Putamen (tissue), 1 donor: Measurements from ENCODE around the gene RNU7-1.
A peak's percentile ranks its signal among the peaks of the same experiment; 100 is the strongest.

Source experiments
- DNase-seq: peaks from one replicate; pipeline ENCODE4 v3.0.0-alpha.2; 2016; ENCODE audit warnings: low spot score

The RNU7-1 gene

GRCh38 chr12:6965026-6965661 lies 21.5 kb downstream of the RNU7-1 start:
- peak; percentile 79 for DNase-seq

- no peak for DNase-seq
Measured at GRCh38 chr12:6965714-6966113, 22.1 kb downstream of the RNU7-1 start.

GRCh38 chr12:6966351-6966750 lies 22.7 kb downstream of the RNU7-1 start:
- DNase-seq = no peak

GRCh38 chr12:6967651-6968100 lies 24.1 kb downstream of the RNU7-1 start:
- no peak for DNase-seq

- DNase-seq = no peak
Measured at GRCh38 chr12:6968426-6968825, 24.8 kb downstream of the RNU7-1 start.

- no peak for DNase-seq
Measured at GRCh38 chr12:6970096-6970527, 26.5 kb downstream of the RNU7-1 start.

GRCh38 chr12:6974180-6974579 lies 30.6 kb downstream of the RNU7-1 start:
- DNase-seq = no peak

- DNase-seq = no peak
Measured at GRCh38 chr12:6975297-6976032, 31.8 kb downstream of the RNU7-1 start.

- DNase-seq = no peak
Measured at GRCh38 chr12:6977653-6978052, 34.0 kb downstream of the RNU7-1 start.

- no peak for DNase-seq
Measured at GRCh38 chr12:6978188-6978587, 34.6 kb downstream of the RNU7-1 start.

- DNase-seq = no peak
Measured at GRCh38 chr12:6978611-6979011, 35.0 kb downstream of the RNU7-1 start.

- no peak for DNase-seq
Measured at GRCh38 chr12:6979021-6979420, 35.4 kb downstream of the RNU7-1 start.

- DNase-seq = no peak
Measured at GRCh38 chr12:6979453-6979852, 35.8 kb downstream of the RNU7-1 start.

- DNase-seq = no peak
Measured at GRCh38 chr12:6980075-6980474, 36.5 kb downstream of the RNU7-1 start.

- no peak for DNase-seq
Measured at GRCh38 chr12:6980740-6981139, 37.1 kb downstream of the RNU7-1 start.

GRCh38 chr12:6981152-6982052 lies 37.8 kb downstream of the RNU7-1 start:
- no peak for DNase-seq

- no peak for DNase-seq
Measured at GRCh38 chr12:6982532-6982931, 38.9 kb downstream of the RNU7-1 start.

GRCh38 chr12:6987956-6988553 lies 44.4 kb downstream of the RNU7-1 start:
- no peak for DNase-seq
